Lower lobe of right lung (tissue), 2 donors: ENCODE measurements around the gene NDE1. TPM values are rescaled to one million over a fixed set of nuclear protein-coding genes. Genes with fewer than 3 reads are reported as not detected.
"Not testable (repeated sequence)": the region's sequence is repeated elsewhere in the genome, so short reads cannot be mapped to it uniquely, and the experiment has no call there.

Experiments
- ATAC-seq, 2 donors: fragments of 200-7000 bp; cut with Tn5 transposase; one replicate each; pipeline ENCODE4 v1.9.1; 2020 to 2022; ENCODE audit warnings: mild to moderate bottlenecking in 2 of 2, moderate library complexity in 2 of 2
- DNase-seq: peaks from one replicate; pipeline ENCODE4 v3.0.0-alpha.2; 2020
- H3K27ac ChIP-seq: fragments of 200-600 bp; one replicate; pipeline ENCODE4 v1.8.0; 2022
- H3K27me3 ChIP-seq: fragments of 200-600 bp; one replicate; pipeline ENCODE4 v1.8.0; 2022; ENCODE audit warnings: low read depth
- H3K36me3 ChIP-seq: fragments of 200-600 bp; one replicate; pipeline ENCODE4 v1.8.0; 2022; ENCODE audit warnings: mild to moderate bottlenecking
- H3K4me1 ChIP-seq: fragments of 200-600 bp; one replicate; pipeline ENCODE4 v1.8.0; 2022
- H3K4me3 ChIP-seq: fragments of 200-600 bp; one replicate; pipeline ENCODE4 v1.8.0; 2022; ENCODE audit warnings: mild to moderate bottlenecking
- H3K9me3 ChIP-seq: fragments of 200-600 bp; one replicate; pipeline ENCODE4 v1.8.0; 2022
- intact Hi-C: fragments of 100-400 bp; cut with DNase I; formaldehyde crosslinking; loops from one replicate; pipeline ENCODE4 v1.11.0; 2022
- total RNA-seq: library from RNA; stranded (reverse); fragmentation: NEBNext Ultra II Directional; extraction: Animal tissue kit (Norgen Biotek cat#: 25700); gene quantifications from one replicate; pipeline ENCODE4 v1.2.1, GENCODE V29; 2021
- TF ChIP-seq, protein P1 (sequence below): fragments of 200-600 bp; IDR thresholded peaks from one replicate; pipeline ENCODE4 v1.8.0; 2022; ENCODE audit warnings: antibody characterized with exemption, mild to moderate bottlenecking
- donor health status: DM: no; HTN: yes; CAD: no; lungs with severe emphysema.

NDE1 gene
- total RNA-seq, 1 donor from 2014 or later: 35.3 TPM

DNA sequence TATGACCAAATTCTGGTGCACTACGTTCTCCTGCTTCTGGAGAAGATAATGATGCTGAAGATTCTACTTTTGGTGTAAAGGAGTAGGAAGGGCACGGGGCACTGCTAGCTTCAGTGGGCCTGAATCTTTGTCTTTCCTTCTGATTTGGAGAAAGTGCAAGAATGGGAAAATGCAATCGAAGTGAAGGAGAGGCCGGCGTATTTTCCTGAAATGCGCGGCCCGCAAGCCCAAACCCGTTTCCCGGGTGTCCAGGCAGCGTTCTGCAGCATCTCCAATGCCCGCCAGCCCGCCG is 372 bp upstream of the NDE1 start:
- ATAC-seq (no peak), DNase-seq (no peak)
- intact Hi-C loops: no loop called here
- H3K4me1 ChIP-seq: peaks cover 30% of the 10 kb centered on the region
- H3K4me3 ChIP-seq: peak overlapping the region; percentile 97
- H3K27me3 ChIP-seq: no peaks in the 10 kb centered on the region
- H3K27ac ChIP-seq: peak overlapping the region; percentile 95
- TF ChIP-seq, protein P1, sequence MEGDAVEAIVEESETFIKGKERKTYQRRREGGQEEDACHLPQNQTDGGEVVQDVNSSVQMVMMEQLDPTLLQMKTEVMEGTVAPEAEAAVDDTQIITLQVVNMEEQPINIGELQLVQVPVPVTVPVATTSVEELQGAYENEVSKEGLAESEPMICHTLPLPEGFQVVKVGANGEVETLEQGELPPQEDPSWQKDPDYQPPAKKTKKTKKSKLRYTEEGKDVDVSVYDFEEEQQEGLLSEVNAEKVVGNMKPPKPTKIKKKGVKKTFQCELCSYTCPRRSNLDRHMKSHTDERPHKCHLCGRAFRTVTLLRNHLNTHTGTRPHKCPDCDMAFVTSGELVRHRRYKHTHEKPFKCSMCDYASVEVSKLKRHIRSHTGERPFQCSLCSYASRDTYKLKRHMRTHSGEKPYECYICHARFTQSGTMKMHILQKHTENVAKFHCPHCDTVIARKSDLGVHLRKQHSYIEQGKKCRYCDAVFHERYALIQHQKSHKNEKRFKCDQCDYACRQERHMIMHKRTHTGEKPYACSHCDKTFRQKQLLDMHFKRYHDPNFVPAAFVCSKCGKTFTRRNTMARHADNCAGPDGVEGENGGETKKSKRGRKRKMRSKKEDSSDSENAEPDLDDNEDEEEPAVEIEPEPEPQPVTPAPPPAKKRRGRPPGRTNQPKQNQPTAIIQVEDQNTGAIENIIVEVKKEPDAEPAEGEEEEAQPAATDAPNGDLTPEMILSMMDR: no peak
- H3K36me3 ChIP-seq: no peaks in the 10 kb centered on the region
- no peaks in the 10 kb centered on the region for H3K9me3 ChIP-seq

DNA sequence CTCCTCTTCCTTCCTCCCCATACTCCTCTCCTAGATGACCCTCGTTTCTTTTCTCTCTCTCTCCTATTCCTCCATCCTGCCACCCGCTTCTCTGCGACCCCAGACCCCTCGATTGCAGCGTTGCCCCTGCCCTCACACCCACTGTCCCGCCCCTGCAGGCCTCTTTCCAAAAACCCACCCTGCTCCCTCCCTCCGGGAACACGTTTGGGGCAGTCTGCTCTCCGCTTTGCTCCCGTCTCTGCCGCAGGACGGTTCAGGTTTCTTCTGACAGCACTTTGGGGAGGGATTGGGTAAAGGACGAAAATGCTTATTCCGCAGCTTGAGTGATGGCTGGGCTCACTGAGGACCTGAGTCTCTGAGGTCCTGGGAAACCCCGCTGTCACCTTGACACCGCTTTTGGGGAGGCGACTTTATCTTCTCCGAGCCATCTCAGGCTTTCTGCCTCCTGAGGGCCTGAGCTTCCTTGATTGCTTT is 690 bp downstream of the NDE1 start:
- no peaks in the 10 kb centered on the region for H3K9me3 ChIP-seq

DNA sequence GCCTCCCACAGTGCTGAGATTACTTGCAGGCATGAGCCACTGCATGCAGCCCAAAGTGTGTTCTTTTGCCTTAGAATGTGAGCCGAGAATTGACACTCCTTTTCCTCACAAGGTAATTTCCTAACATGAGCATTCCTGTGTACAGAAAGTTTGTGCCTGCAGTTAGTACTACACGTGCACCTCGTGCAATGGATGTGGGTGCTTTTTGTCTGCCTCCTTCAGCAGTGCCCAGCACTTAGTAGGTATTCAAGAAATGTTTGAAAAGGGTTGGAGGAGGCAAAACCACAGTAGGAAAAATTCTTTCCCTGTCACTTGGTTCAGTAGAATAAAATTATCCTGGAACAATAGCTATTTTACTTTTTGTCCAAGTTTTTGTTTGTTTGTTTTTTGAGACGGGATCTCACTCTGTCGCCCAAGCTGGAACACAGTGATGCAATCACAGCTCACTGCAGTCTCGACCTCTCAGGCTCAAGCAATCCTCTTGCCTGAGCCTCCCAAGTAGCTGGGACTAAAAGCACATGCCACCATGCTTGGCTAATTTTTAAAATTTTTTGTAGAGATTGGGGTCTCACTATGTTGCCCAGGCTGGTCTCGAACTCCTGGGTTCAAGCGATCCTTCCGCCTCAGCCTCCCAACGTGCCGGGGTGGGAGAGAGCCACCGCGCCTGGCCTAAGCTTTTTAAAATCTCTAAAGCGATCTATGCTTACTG is 2.4 kb downstream of the NDE1 start:
- no peaks in the 10 kb centered on the region for H3K27me3 ChIP-seq
- intact Hi-C loops: no loop called here
- TF ChIP-seq, protein P1: no peak
- H3K9me3 ChIP-seq: no peaks in the 10 kb centered on the region
- H3K27ac ChIP-seq: no peak overlapping the region
- peaks cover 5% of the 10 kb centered on the region for H3K36me3 ChIP-seq
- no peak overlapping the region for H3K4me3 ChIP-seq
- DNase-seq (no peak), ATAC-seq (no peak)
- peaks cover 30% of the 10 kb centered on the region for H3K4me1 ChIP-seq

More for the DNA sequence above, 690 bp downstream of the NDE1 start:
- no peaks in the 10 kb centered on the region for H3K27me3 ChIP-seq
- ATAC-seq: peak; percentile 11 to 30
- H3K4me1 ChIP-seq: peaks cover 30% of the 10 kb centered on the region
- H3K36me3 ChIP-seq: no peaks in the 10 kb centered on the region
- DNase-seq: peak; percentile 48
- peak overlapping the region; percentile 97 for H3K4me3 ChIP-seq
- intact Hi-C loops: no loop called here
- peak overlapping the region; percentile 95 for H3K27ac ChIP-seq
- TF ChIP-seq, protein P1: no peak

DNA sequence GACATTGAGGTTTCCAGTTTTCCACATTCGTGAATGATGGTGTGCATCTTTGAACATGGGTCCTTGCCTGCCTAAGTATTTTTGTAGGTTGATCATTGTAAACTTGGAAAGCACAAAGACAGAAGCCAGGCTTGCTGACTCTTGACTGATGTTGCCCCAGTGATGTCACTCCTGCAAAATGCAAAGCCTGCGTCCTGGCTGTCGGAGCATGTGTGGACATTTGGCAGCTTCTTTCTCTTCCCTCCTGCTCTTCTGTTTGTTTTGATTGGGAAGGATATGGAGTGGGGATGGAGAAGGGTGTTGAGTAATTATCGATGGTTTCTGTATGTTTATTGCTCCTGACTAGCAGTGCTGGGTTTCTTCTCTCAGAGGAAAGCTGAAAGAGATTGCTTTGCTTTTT is 3.2 kb downstream of the NDE1 start:
- Histone ChIP-seq H3K9me3 (no peaks in the 10 kb centered on the region), H3K27ac (no peak overlapping the region), H3K4me3 (no peak overlapping the region), H3K27me3 (no peaks in the 10 kb centered on the region), H3K36me3 (peaks cover 5% of the 10 kb centered on the region), H3K4me1 (peaks cover 30% of the 10 kb centered on the region)
- TF ChIP-seq, protein P1: no peak
- DNase-seq (no peak), ATAC-seq (no peak)
- intact Hi-C loops: no loop called here

DNA sequence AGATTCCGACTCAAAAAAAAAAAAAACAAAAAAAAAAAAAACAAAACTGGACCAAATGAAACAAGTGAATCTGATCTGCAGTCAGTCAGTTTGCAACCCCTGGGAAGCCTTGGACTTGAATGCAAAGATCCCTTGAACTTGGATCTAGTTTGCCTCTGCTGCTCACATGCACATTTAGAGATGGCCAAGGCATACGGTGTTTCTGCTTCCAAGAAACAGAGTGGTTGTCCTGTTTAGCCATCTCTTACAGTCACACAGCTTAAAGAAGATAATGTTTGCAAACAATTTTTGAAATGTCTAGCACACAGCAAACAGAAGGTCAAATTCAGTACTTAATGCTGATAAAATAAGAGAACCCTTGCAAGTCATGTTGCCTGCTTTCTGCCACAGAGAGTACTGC is 4.5 kb downstream of the NDE1 start:
- DNase-seq: no peak
- TF ChIP-seq, protein P1: no peak
- H3K4me3 ChIP-seq: no peak overlapping the region
- H3K27me3 ChIP-seq: no peaks in the 10 kb centered on the region
- H3K4me1 ChIP-seq: peaks cover 35% of the 10 kb centered on the region
- ATAC-seq: no peak
- peaks cover 5% of the 10 kb centered on the region for H3K36me3 ChIP-seq
- no peak overlapping the region for H3K27ac ChIP-seq
- intact Hi-C loops: no loop called here
- H3K9me3 ChIP-seq: no peaks in the 10 kb centered on the region

DNA sequence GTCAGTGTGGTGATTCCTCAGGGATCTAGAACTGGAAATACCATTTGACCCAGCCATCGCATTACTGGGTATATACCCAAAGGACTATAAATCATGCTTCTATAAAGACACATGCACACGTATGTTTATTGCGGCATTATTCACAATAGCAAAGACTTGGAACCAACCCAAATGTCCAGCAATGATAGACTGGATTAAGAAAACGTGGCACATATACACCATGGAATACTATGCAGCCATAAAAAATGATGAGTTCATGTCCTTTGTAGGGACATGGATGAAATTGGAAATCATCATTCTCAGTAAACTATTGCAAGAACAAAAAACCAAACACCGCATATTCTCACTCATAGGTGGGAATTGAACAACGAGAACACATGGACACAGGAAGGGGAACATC is 5.5 kb downstream of the NDE1 start:
- H3K9me3 ChIP-seq, H3K36me3 ChIP-seq, H3K4me3 ChIP-seq, intact Hi-C loops, H3K27ac ChIP-seq, DNase-seq, H3K27me3 ChIP-seq, ATAC-seq: not testable (repeated sequence)
- H3K4me1 ChIP-seq: peaks cover 38% of the 10 kb centered on the region
